Ovary (tissue), 9 donors: ENCODE data around the gene LOXHD1. TPM values are rescaled to one million over a fixed set of nuclear protein-coding genes. Genes with fewer than 3 reads are reported as not detected.

ENCODE experiments used
- DNase-seq, 5 donors: peaks; one replicate each; pipeline ENCODE4 v3.0.0-alpha.2; 2019 to 2020
- H3K27ac ChIP-seq, 2 donors: fragments of 200-600 bp; one replicate each; pipeline versions ENCODE4 v1.5.1 to v1.8.0; 2019 to 2022
- H3K27me3 ChIP-seq: fragments of 200-600 bp; one replicate; pipeline ENCODE4 v1.8.0; 2022
- H3K36me3 ChIP-seq: fragments of 200-600 bp; sonication (generic); one replicate; pipeline ENCODE4 v1.5.1; 2019
- H3K4me1 ChIP-seq: one replicate; pipeline ENCODE4 v1.8.1; 2013; ENCODE audit warnings: mild to moderate bottlenecking, moderate library complexity; ENCODE audit not compliant: insufficient read depth
- H3K4me3 ChIP-seq: fragments of 200-600 bp; sonication (generic); one replicate; pipeline ENCODE4 v1.5.1; 2017
- H3K9me3 ChIP-seq, 2 donors: fragments of 200-600 bp in 1 of 2; sonication (generic) in 1 of 2; one replicate each; pipeline versions ENCODE4 v1.5.1 to v1.8.1; 2013 to 2019; ENCODE audit warnings: mild to moderate bottlenecking in 1 of 2, moderate library complexity in 1 of 2
- EP300 ChIP-seq: sonication (generic); formaldehyde crosslinking; IDR thresholded peaks from one replicate; pipeline ENCODE4 v1.6.1; 2017; ENCODE audit warnings: antibody characterized with exemption
- POLR2A ChIP-seq: fragments of 450-650 bp; IDR thresholded peaks from one replicate; pipeline ENCODE4 v1.6.1; 2017; ENCODE audit warnings: antibody characterized with exemption, mild to moderate bottlenecking, moderate library complexity
- WGBS, 3 donors: extraction: QIAGEN DNeasy Blood & Tissue Kit in 1 of 3; methylation state at CpG; one replicate each; pipeline versions ENCODE4 v1.1.5 to v1.1.7; 2013 to 2017; 5-methylcytosine and 5-hydroxymethylcytosine counted together
- intact Hi-C, 4 donors: fragments of 100-400 bp; cut with DNase I; formaldehyde crosslinking; loops; one replicate each; pipeline versions ENCODE4 v1.11.0 to v1.15.1; 2022 to 2023
- polyA plus RNA-seq, 2 donors: library from polyadenylated mRNA; stranded (reverse); fragments of 200-250 nt in 1 of 2; fragments of 350-450 nt in 1 of 2; fragmentation: Illumina TruSeq in 1 of 2; extraction: RNeasy Lipid Tissue Mini Kit (QIAGEN cat#74804) in 1 of 2; gene quantifications; one replicate each; pipeline ENCODE4 v1.2.3, GENCODE V29; 2013 to 2014
- total RNA-seq, 7 donors: library from RNA; depleted of rRNA in 2 of 7; stranded (reverse); fragments of >200 nt in 2 of 7; fragmentation: NEBNext Ultra II Directional in 3 of 7; extraction: Animal tissue kit (Norgen Biotek cat#: 25700) in 3 of 7; gene quantifications; one replicate each; pipeline versions ENCODE4 v1.1.0 to v1.2.4, GENCODE V29; 2016 to 2023
- TF ChIP-seq, protein P1 (sequence below), 3 donors: fragments of 450-650 bp in 2 of 3; fragments of 200-600 bp in 1 of 3; IDR thresholded peaks; one replicate each; pipeline versions ENCODE4 v1.5.1 to v1.8.0; 2016 to 2022; ENCODE audit warnings: antibody characterized with exemption in 3 of 3, mild to moderate bottlenecking in 1 of 3
- donor health status: DM: no; HTN: no; CAD: no; lungs with moderate emphysema.
- donor health status: DM: no; HTN: no; CAD: no.
- donor health status: Bipolar disorder and iron deficiency.
- donor health status: DM: yes; HTN: yes; CAD: no.
- donor health status: DM: no; HTN: no; CAD: no.
- donor health status: DM: yes; HTN: yes; CAD: no.

LOXHD1 gene
- total and polyA plus RNA-seq, 9 donors, result 0.13 to 1.2 (median 0.31) TPM; not detected in 3

DNA sequence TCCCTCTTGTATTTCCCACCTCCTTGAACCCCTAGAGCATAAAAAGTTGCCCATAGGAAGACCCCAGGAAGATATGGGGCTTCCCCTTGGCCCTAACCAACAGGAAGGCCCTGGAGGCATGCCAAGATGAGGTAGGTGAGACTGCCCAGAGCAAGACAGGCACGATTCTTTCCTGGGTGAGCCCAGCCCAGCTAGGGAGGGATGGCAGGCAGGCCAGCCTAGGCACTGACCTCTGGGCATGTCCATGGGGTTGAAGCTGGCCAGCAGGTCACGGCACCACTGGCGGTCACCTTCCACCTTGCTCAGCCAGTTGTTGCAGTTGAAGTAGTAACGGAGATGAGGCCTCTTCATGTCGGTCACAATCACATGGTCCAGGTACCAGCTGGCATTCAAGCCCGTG is 17.6 kb downstream of the LOXHD1 start:
- Histone ChIP-seq H3K27ac (no peak overlapping the region), H3K36me3 (no peaks in the 10 kb centered on the region), H3K9me3 (no peaks in the 10 kb centered on the region), H3K4me3 (no peak overlapping the region), H3K4me1 (no peaks in the 10 kb centered on the region), H3K27me3 (no peaks in the 10 kb centered on the region)
- intact Hi-C loops, result no loop called here
- TF ChIP-seq, protein P1, sequence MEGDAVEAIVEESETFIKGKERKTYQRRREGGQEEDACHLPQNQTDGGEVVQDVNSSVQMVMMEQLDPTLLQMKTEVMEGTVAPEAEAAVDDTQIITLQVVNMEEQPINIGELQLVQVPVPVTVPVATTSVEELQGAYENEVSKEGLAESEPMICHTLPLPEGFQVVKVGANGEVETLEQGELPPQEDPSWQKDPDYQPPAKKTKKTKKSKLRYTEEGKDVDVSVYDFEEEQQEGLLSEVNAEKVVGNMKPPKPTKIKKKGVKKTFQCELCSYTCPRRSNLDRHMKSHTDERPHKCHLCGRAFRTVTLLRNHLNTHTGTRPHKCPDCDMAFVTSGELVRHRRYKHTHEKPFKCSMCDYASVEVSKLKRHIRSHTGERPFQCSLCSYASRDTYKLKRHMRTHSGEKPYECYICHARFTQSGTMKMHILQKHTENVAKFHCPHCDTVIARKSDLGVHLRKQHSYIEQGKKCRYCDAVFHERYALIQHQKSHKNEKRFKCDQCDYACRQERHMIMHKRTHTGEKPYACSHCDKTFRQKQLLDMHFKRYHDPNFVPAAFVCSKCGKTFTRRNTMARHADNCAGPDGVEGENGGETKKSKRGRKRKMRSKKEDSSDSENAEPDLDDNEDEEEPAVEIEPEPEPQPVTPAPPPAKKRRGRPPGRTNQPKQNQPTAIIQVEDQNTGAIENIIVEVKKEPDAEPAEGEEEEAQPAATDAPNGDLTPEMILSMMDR (IDR thresholded peaks at IDR 0.05), result no peak
- no peak for TF ChIP-seq POLR2A
- TF ChIP-seq EP300, result no peak
- 80 to 90% (median 88%) methylated on average over 6 of the region's 6 CpGs for WGBS, 3 donors
- no peak for DNase-seq

DNA sequence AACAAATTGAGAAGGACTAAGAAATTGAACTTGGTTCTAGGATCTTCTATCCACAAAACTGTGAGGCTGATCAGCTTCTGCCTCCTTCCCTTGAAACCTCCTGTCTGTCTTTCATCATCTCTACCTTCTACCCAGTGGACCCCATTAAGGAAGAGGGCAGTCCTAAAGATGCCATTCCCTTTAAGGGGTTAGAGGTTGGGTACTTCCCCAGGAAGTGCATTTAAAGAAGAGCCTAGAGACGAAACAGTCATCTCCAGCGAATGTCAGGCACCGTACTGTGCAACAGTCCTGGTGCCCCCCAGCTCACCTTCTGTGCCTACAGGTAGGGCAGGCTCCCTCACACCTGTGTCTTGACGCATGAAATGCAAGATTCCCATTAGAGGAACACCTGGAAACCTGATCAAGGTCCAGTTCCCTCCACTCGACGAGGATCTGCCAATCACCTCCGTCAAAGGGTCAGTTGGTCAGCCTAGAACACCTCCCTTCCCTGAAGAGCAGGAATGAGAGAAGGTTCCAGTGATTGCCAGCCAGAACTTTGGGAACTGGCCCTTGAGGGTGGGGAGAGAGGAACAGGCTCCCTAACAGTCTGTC is 20.9 kb downstream of the LOXHD1 start:
- no peak for TF ChIP-seq EP300
- TF ChIP-seq, protein P1 (IDR thresholded peaks at IDR 0.05), result no peak
- TF ChIP-seq POLR2A, result no peak
- intact Hi-C loops, result no loop called here
- Histone ChIP-seq H3K36me3 (no peaks in the 10 kb centered on the region), H3K4me1 (no peaks in the 10 kb centered on the region), H3K9me3 (no peaks in the 10 kb centered on the region), H3K27ac (no peak overlapping the region), H3K4me3 (no peak overlapping the region), H3K27me3 (no peaks in the 10 kb centered on the region)
- DNase-seq, result no peak
- 80 to 87% (median 84%) methylated on average over 7 of the region's 7 CpGs for WGBS, 3 donors

DNA sequence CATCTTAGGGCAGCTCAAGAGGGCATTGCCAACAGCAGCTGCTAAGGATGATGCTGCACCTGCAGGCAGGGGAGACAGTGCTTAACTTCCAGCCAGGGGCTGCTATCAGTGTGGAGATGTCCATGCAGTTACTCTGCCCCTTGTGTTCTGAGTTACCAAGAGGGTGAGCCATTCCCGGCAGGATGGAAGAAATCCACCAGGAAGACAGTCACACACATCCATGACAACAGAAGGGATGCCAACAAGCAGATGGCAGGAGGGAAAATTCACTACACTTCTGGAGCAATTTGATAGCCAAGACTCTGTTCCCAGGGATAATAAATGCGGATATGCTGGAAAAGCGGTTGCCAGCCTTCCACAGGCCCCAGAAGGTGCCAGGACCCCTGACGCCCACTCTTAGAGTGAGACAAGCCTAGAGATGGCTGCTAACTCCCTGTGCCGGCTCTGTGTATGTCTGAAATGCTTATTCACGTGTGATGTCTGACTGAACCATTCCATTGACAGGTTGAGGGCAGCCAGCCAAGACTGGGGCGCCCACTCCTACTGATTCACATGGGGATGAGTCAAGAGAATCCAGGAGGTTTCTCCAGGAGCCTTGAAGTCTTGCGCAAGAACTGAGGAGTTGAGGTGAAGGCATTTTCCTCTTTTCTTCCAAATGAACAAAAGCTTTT is 24.5 kb downstream of the LOXHD1 start:
- Histone ChIP-seq H3K9me3 (no peaks in the 10 kb centered on the region), H3K27ac (no peak overlapping the region), H3K36me3 (no peaks in the 10 kb centered on the region), H3K27me3 (no peaks in the 10 kb centered on the region), H3K4me3 (no peak overlapping the region), H3K4me1 (no peaks in the 10 kb centered on the region)
- 79 to 89% (median 83%) methylated on average over 8 of the region's 8 CpGs for WGBS, 3 donors
- TF ChIP-seq POLR2A, result no peak
- TF ChIP-seq, protein P1 (IDR thresholded peaks at IDR 0.05), result no peak
- TF ChIP-seq EP300, result no peak
- DNase-seq, result no peak
- intact Hi-C loops, result no loop called here

DNA sequence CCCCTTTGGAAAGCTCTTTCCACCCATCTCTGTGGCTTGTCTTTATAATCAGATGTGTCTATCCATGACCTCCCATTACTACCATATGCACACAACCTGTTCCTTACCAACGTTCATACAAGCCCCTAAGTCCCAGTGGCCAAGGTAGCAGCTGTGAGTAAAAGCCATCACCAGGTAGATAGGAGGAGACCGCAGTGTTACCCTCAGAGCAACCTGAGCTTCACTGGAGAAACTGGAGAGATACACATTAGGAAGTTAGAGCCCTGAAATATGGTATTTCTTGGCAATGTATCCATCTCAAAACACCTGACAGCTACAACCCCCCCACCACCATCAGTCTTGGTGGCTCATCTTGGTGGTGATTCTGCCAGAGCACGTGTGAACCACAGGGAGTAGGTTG is 26.0 kb downstream of the LOXHD1 start:
- TF ChIP-seq EP300 (no peak), POLR2A (no peak)
- TF ChIP-seq, protein P1 (IDR thresholded peaks at IDR 0.05), result no peak
- H3K4me3 ChIP-seq, result no peak overlapping the region
- intact Hi-C loops, result no loop called here
- WGBS, 3 donors, result 79 to 88% (median 82%) methylated on average over 3 of the region's 3 CpGs
- no peaks in the 10 kb centered on the region for H3K4me1 ChIP-seq
- H3K27me3 ChIP-seq, result no peaks in the 10 kb centered on the region
- no peaks in the 10 kb centered on the region for H3K36me3 ChIP-seq
- H3K27ac ChIP-seq, result no peak overlapping the region
- DNase-seq, result no peak
- no peaks in the 10 kb centered on the region for H3K9me3 ChIP-seq
